Activated CD4-positive, alpha-beta T cell treated with anti-CD3 and anti-CD28 coated beads, Interleukin-2, amount 10 ng/mL, durations not matched to agents 7 days and 5 days (primary cell): ENCODE results near the gene ABCA2. TPM values are rescaled to one million over a fixed set of nuclear protein-coding genes. Genes with fewer than 3 reads are reported as not detected.

Source experiments
- CTCF ChIA-PET: fragments of 350-600 bp; sonication (Branson Sonifier 250); formaldehyde crosslinking; loops from one replicate; lab custom pipeline; 2021; ENCODE audit warnings: antibody characterized with exemption; lab: Charles Lee
- POLR2A ChIA-PET: fragments of 350-600 bp; sonication (Branson Sonifier 250); formaldehyde crosslinking; loops from one replicate; lab custom pipeline; 2021; ENCODE audit warnings: antibody characterized with exemption; lab: Charles Lee
- DNase-seq: peaks from one replicate; pipeline ENCODE4 v3.0.0-alpha.2; 2020
- H3K27ac Mint-ChIP-seq: one replicate; pipeline ENCODE4 v1.8.0; 2021; ENCODE audit warnings: mild to moderate bottlenecking, moderate library complexity, mixed read lengths
- H3K27me3 Mint-ChIP-seq: one replicate; pipeline ENCODE4 v1.8.0; 2021; ENCODE audit warnings: mixed read lengths
- H3K36me3 Mint-ChIP-seq: one replicate; pipeline ENCODE4 v1.8.0; 2021; ENCODE audit warnings: low read depth, mixed read lengths
- H3K4me1 Mint-ChIP-seq: one replicate; pipeline ENCODE4 v1.8.0; 2021; ENCODE audit warnings: mixed read lengths
- H3K4me3 Mint-ChIP-seq: one replicate; pipeline ENCODE4 v1.8.0; 2021; ENCODE audit warnings: mild to moderate bottlenecking, moderate library complexity, mixed read lengths
- H3K9me3 Mint-ChIP-seq: one replicate; pipeline ENCODE4 v1.8.0; 2021; ENCODE audit warnings: mixed read lengths
- total RNA-seq, 2 experiments: library from RNA; stranded (reverse); gene quantifications; one replicate each; pipeline ENCODE4 v1.2.3, GENCODE V29; 2021

Gene ABCA2
- total RNA-seq = 10 to 100 TPM; 67.7 to 70.3 TPM

- peak within 1 kb of the TSS; percentile 76 for H3K4me3 Mint-ChIP-seq
- no peaks in the 10 kb centered on the region for H3K27me3 Mint-ChIP-seq
- POLR2A ChIA-PET = interaction anchor here (0.6 kb wide), 1 partner anchor 74 kb away, joined by 3 read pairs; no protein-coding TSS in a partner anchor
- peaks cover 2% of the 10 kb centered on the region for H3K36me3 Mint-ChIP-seq
- DNase-seq = no peak
- peak within 1 kb of the TSS; percentile 87 for H3K27ac Mint-ChIP-seq
- H3K9me3 Mint-ChIP-seq = no peaks in the 10 kb centered on the region
- H3K4me1 Mint-ChIP-seq = peaks cover 46% of the 10 kb centered on the region
- CTCF ChIA-PET = interaction anchor here (1.0 to 14.0 kb wide), 19 partner anchors 8 to 237 kb away, joined by 3 to 157 read pairs (median 5); partner anchors contain the start of genes AJM1, C8G, NPDC1 and PAXX
Observed at GRCh38 chr9:137027369-137028262, at the start of gene ABCA2. ABCA2 (minus strand) TSS chr9:137028237; CDS start chr9:137028140, 97 bp downstream.

GRCh38 chr9:137077010-137077747 is 49.1 kb upstream of the ABCA2 start, which contains the start of gene UAP1L1:
UAP1L1 (plus strand) TSS chr9:137077517; CDS start chr9:137077533, 16 bp downstream.
- Mint-ChIP-seq H3K4me1 (peaks cover 6% of the 10 kb centered on the region), H3K4me3 (peak within 1 kb of the TSS; percentile 74), H3K27me3 (no peaks in the 10 kb centered on the region), H3K27ac (peak within 1 kb of the TSS; percentile 50), H3K36me3 (peaks cover 10% of the 10 kb centered on the region), H3K9me3 (no peaks in the 10 kb centered on the region)
- DNase-seq = peak; percentile 69
- ChIA-PET POLR2A (no interaction called here), CTCF (interaction anchor here (0.6 to 2.7 kb wide), 9 partner anchors 9 to 350 kb away, joined by 3 to 20 read pairs (median 4); partner anchors contain the start of genes MAN1B1 and NPDC1)

GRCh38 chr9:137076636-137077009 is 48.6 kb upstream of the ABCA2 start:
- peak overlapping the region; percentile 66 for H3K4me3 Mint-ChIP-seq
- H3K4me1 Mint-ChIP-seq = peaks cover 10% of the 10 kb centered on the region
- H3K27me3 Mint-ChIP-seq = no peaks in the 10 kb centered on the region
- CTCF ChIA-PET = interaction anchor here (0.6 to 2.7 kb wide), 8 partner anchors 9 to 349 kb away, joined by 3 to 20 read pairs (median 4); partner anchors contain the start of genes MAN1B1 and NPDC1
- POLR2A ChIA-PET = no interaction called here
- no peak overlapping the region for H3K27ac Mint-ChIP-seq
- H3K36me3 Mint-ChIP-seq = peaks cover 6% of the 10 kb centered on the region
- DNase-seq = no peak
- H3K9me3 Mint-ChIP-seq = no peaks in the 10 kb centered on the region

GRCh38 chr9:137075275-137075775 is 47.3 kb upstream of the ABCA2 start:
- peaks cover 3% of the 10 kb centered on the region for H3K36me3 Mint-ChIP-seq
- H3K4me1 Mint-ChIP-seq = peaks cover 19% of the 10 kb centered on the region
- no peak for DNase-seq
- POLR2A ChIA-PET = no interaction called here
- H3K27me3 Mint-ChIP-seq = no peaks in the 10 kb centered on the region
- no peak overlapping the region for H3K4me3 Mint-ChIP-seq
- CTCF ChIA-PET = interaction anchor here (1.6 kb wide), 1 partner anchor 21 kb away, joined by 8 read pairs; no protein-coding TSS in a partner anchor
- no peak overlapping the region for H3K27ac Mint-ChIP-seq
- H3K9me3 Mint-ChIP-seq = no peaks in the 10 kb centered on the region

- no peak overlapping the region for H3K27ac Mint-ChIP-seq
- POLR2A ChIA-PET = no interaction called here
- H3K36me3 Mint-ChIP-seq = peaks cover 2% of the 10 kb centered on the region
- no peak overlapping the region for H3K4me3 Mint-ChIP-seq
- DNase-seq = no peak
- H3K4me1 Mint-ChIP-seq = peaks cover 17% of the 10 kb centered on the region
- CTCF ChIA-PET = interaction anchor here (1.6 kb wide), 1 partner anchor 21 kb away, joined by 8 read pairs; no protein-coding TSS in a partner anchor
- no peaks in the 10 kb centered on the region for H3K27me3 Mint-ChIP-seq
- no peaks in the 10 kb centered on the region for H3K9me3 Mint-ChIP-seq
Observed at GRCh38 chr9:137074657-137075274, 46.7 kb upstream of the ABCA2 start.

- ChIA-PET POLR2A (no interaction called here), CTCF (no interaction called here)
- peaks cover 16% of the 10 kb centered on the region for H3K4me1 Mint-ChIP-seq
- DNase-seq = no peak
- H3K27me3 Mint-ChIP-seq = no peaks in the 10 kb centered on the region
- peak overlapping the region; percentile 58 for H3K27ac Mint-ChIP-seq
- H3K36me3 Mint-ChIP-seq = no peaks in the 10 kb centered on the region
- no peak overlapping the region for H3K4me3 Mint-ChIP-seq
- H3K9me3 Mint-ChIP-seq = no peaks in the 10 kb centered on the region
Observed at GRCh38 chr9:137073992-137074399, 46.0 kb upstream of the ABCA2 start.

GRCh38 chr9:137071282-137071681 is 43.2 kb upstream of the ABCA2 start:
- Mint-ChIP-seq H3K36me3 (peaks cover 4% of the 10 kb centered on the region), H3K4me1 (peaks cover 28% of the 10 kb centered on the region), H3K9me3 (no peaks in the 10 kb centered on the region), H3K27ac (peak overlapping the region; percentile 91), H3K4me3 (peak overlapping the region; percentile 82), H3K27me3 (no peaks in the 10 kb centered on the region)
- ChIA-PET CTCF (interaction anchor here (0.6 to 10.6 kb wide), 11 partner anchors 11 to 343 kb away, joined by 3 to 157 read pairs (median 4); partner anchors contain the start of genes ABCA2, FUT7, MAN1B1 and NPDC1), POLR2A (interaction anchor here (2.2 kb wide), 1 partner anchor 15 kb away, joined by 16 read pairs; the partner anchor contains the start of gene MAN1B1)
- DNase-seq = no peak

GRCh38 chr9:137070906-137071275 is 42.9 kb upstream of the ABCA2 start:
- DNase-seq = no peak
- peak overlapping the region; percentile 82 for H3K4me3 Mint-ChIP-seq
- CTCF ChIA-PET = interaction anchor here (0.6 to 10.6 kb wide), 10 partner anchors 15 to 343 kb away, joined by 3 to 157 read pairs (median 4); partner anchors contain the start of genes ABCA2, FUT7, MAN1B1 and NELFB

GRCh38 chr9:137070201-137070905 is 42.3 kb upstream of the ABCA2 start, which contains the start of gene SAPCD2:
SAPCD2 (minus strand) TSS chr9:137070557; CDS start chr9:137070460, 97 bp downstream.
- H3K27ac Mint-ChIP-seq = peak within 1 kb of the TSS; percentile 91
- peaks cover 28% of the 10 kb centered on the region for H3K4me1 Mint-ChIP-seq
- peak within 1 kb of the TSS; percentile 82 for H3K4me3 Mint-ChIP-seq
- peaks cover 7% of the 10 kb centered on the region for H3K36me3 Mint-ChIP-seq
- no peaks in the 10 kb centered on the region for H3K27me3 Mint-ChIP-seq
- CTCF ChIA-PET = interaction anchor here (0.5 to 10.6 kb wide), 16 partner anchors 9 to 342 kb away, joined by 3 to 157 read pairs (median 3); partner anchors contain the start of genes ABCA2, FUT7, NELFB and NPDC1
- POLR2A ChIA-PET = interaction anchor here (0.6 to 2.2 kb wide), 2 partner anchors 16 to 23 kb away, joined by 3 to 16 read pairs; partner anchors contain the start of gene MAN1B1
- H3K9me3 Mint-ChIP-seq = no peaks in the 10 kb centered on the region
- DNase-seq = peak; percentile 92

More at GRCh38 chr9:137070906-137071275, 42.9 kb upstream of the ABCA2 start:
- peaks cover 4% of the 10 kb centered on the region for H3K36me3 Mint-ChIP-seq
- POLR2A ChIA-PET = interaction anchor here (2.2 kb wide), 1 partner anchor 16 kb away, joined by 16 read pairs; the partner anchor contains the start of gene MAN1B1
- H3K9me3 Mint-ChIP-seq = no peaks in the 10 kb centered on the region
- no peaks in the 10 kb centered on the region for H3K27me3 Mint-ChIP-seq
- peaks cover 28% of the 10 kb centered on the region for H3K4me1 Mint-ChIP-seq
- peak overlapping the region; percentile 91 for H3K27ac Mint-ChIP-seq

GRCh38 chr9:137069508-137070091 is 41.6 kb upstream of the ABCA2 start:
- Mint-ChIP-seq H3K27me3 (no peaks in the 10 kb centered on the region), H3K9me3 (no peaks in the 10 kb centered on the region), H3K4me3 (peak overlapping the region; percentile 69), H3K27ac (peak overlapping the region; percentile 46), H3K36me3 (peaks cover 7% of the 10 kb centered on the region), H3K4me1 (peaks cover 28% of the 10 kb centered on the region)
- DNase-seq = no peak
- ChIA-PET CTCF (interaction anchor here (0.8 to 10.6 kb wide), 11 partner anchors 9 to 342 kb away, joined by 3 to 157 read pairs (median 4); partner anchors contain the start of genes ABCA2, FUT7, MAN1B1 and NPDC1), POLR2A (interaction anchor here (0.6 to 2.2 kb wide), 3 partner anchors 17 to 27 kb away, joined by 3 to 16 read pairs (median 3); partner anchors contain the start of gene MAN1B1)
